ENCODE results near the gene JTB. TPM values are rescaled to one million over a fixed set of nuclear protein-coding genes. Genes with fewer than 3 reads are reported as not detected.
"Not testable (repeated sequence)": the region's sequence is repeated elsewhere in the genome, so short reads cannot be mapped to it uniquely, and the experiment has no call there.

JTB gene
- total RNA-seq, 2 donors from 2014 or later = 89.6 to 102 TPM

- DNase-seq = peak; percentile 67
- intact Hi-C loops (cut with DNase I) = loop anchor here (5.0 to 10.0 kb wide), 3 partner anchors 188 to 311 kb away; partner anchors contain the start of genes NPR1 (in 2 of the 2) and ILF2 (in 1 of the 2)
- ATAC-seq = peak; percentile 14 to 36
These were observed 8.0 kb upstream of the JTB start for GRCh38 chr1:153985341-153985912.

GRCh38 chr1:153984123-153984894, 6.8 kb upstream of the JTB start:
- no peak for DNase-seq
- ATAC-seq = no peak
- intact Hi-C loops (cut with DNase I) = loop anchor here in 1 of 2 donors (10.0 kb wide), 1 partner anchor 310 kb away; the partner anchor contains the start of genes ILF2 and NPR1

GRCh38 chr1:153981735-153982134, 4.3 kb upstream of the JTB start:
- not testable (repeated sequence) for DNase-seq, ATAC-seq
- intact Hi-C loops (cut with DNase I) = loop anchor here in 1 of 2 donors (10.0 kb wide), 1 partner anchor 307 kb away; the partner anchor contains the start of genes ILF2 and NPR1

- not testable (repeated sequence) for DNase-seq, ATAC-seq
- intact Hi-C loops (cut with DNase I) = loop anchor here in 1 of 2 donors (5.0 kb wide), 1 partner anchor 162 kb away; no protein-coding TSS in a partner anchor
These were observed 1.6 kb upstream of the JTB start for GRCh38 chr1:153979091-153979490.

- intact Hi-C loops (cut with DNase I) = loop anchor here in 1 of 2 donors (5.0 kb wide), 1 partner anchor 161 kb away; no protein-coding TSS in a partner anchor
- ATAC-seq = no peak
- DNase-seq = no peak
These were observed 918 bp upstream of the JTB start for GRCh38 chr1:153978274-153978909.

- peak; percentile 1 to 3 for ATAC-seq
- intact Hi-C loops (cut with DNase I) = loop anchor here in 1 of 2 donors (5.0 kb wide), 1 partner anchor 160 kb away; no protein-coding TSS in a partner anchor
- no peak for DNase-seq
These were observed 640 bp downstream of the JTB start for GRCh38 chr1:153976819-153977249.

GRCh38 chr1:153973525-153973924, 3.9 kb downstream of the JTB start:
- ATAC-seq = no peak
- no peak for DNase-seq
- intact Hi-C loops (cut with DNase I) = no loop called here

GRCh38 chr1:153973071-153973470, 4.4 kb downstream of the JTB start:
- intact Hi-C loops (cut with DNase I) = no loop called here
- ATAC-seq (no peak), DNase-seq (no peak)

- DNase-seq = no peak
- intact Hi-C loops (cut with DNase I) = no loop called here
- no peak for ATAC-seq
These were observed 7.1 kb downstream of the JTB start for GRCh38 chr1:153970346-153970745.

- ATAC-seq (no peak), DNase-seq (no peak)
- intact Hi-C loops (cut with DNase I) = no loop called here
These were observed 8.5 kb downstream of the JTB start for GRCh38 chr1:153968972-153969371.

GRCh38 chr1:153968408-153968807, 9.1 kb downstream of the JTB start:
- no peak for DNase-seq
- no peak for ATAC-seq
- intact Hi-C loops (cut with DNase I) = no loop called here

GRCh38 chr1:153968000-153968363, 9.5 kb downstream of the JTB start:
- intact Hi-C loops (cut with DNase I) = no loop called here
- ATAC-seq = no peak
- DNase-seq = peak; percentile 46

- DNase-seq (peak; percentile 94), ATAC-seq (peak; percentile 87 to 89)
- intact Hi-C loops (cut with DNase I) = no loop called here
These were observed 10.1 kb downstream of the JTB start, which contains the start of gene CREB3L4 for GRCh38 chr1:153967107-153967999. Gene CREB3L4, plus strand, starts transcription at chr1:153967902. Its CDS starts 624 bp downstream, at chr1:153968526.

- DNase-seq (peak; percentile 50), ATAC-seq (peak in 1 of 2 donors; percentile 1)
- intact Hi-C loops (cut with DNase I) = no loop called here
These were observed 13.6 kb downstream of the JTB start for GRCh38 chr1:153963850-153964331.

- peak; percentile 99 for DNase-seq
- ATAC-seq = peak; percentile 83 to 84
- intact Hi-C loops (cut with DNase I) = no loop called here
These were observed 14.2 kb downstream of the JTB start, which contains the start of gene SLC39A1 for GRCh38 chr1:153963030-153963849. Gene SLC39A1, minus strand, starts transcription at chr1:153963537. Its CDS starts 822 bp downstream, at chr1:153962715.

- DNase-seq (no peak), ATAC-seq (peak in 1 of 2 donors; percentile 10)
- intact Hi-C loops (cut with DNase I) = no loop called here
These were observed 15.1 kb downstream of the JTB start for GRCh38 chr1:153962088-153963029.

All from left cardiac atrium (tissue), 4 donors.